Testis (tissue), 3 donors: ENCODE results near the gene OR6X1. TPM values are rescaled to one million over a fixed set of nuclear protein-coding genes. Genes with fewer than 3 reads are reported as not detected.

Source experiments
- DNase-seq: peaks from one replicate; pipeline ENCODE4 v3.0.0-alpha.2; 2019
- H3K27ac ChIP-seq, 2 donors: fragments of 200-600 bp; sonication (generic); one replicate each; pipeline ENCODE4 v1.5.1; 2019
- H3K27me3 ChIP-seq: fragments of 200-600 bp; sonication (generic); one replicate; pipeline ENCODE4 v1.5.1; 2019
- H3K36me3 ChIP-seq: fragments of 200-600 bp; sonication (generic); one replicate; pipeline ENCODE4 v1.5.1; 2017; ENCODE audit warnings: low read depth; ENCODE audit errors: missing control alignments
- H3K4me1 ChIP-seq: fragments of 200-600 bp; sonication (generic); one replicate; pipeline ENCODE4 v1.5.1; 2019
- H3K4me3 ChIP-seq, 2 donors: fragments of 200-600 bp; sonication (generic); one replicate each; pipeline ENCODE4 v1.5.1; 2017 to 2019
- H3K9me3 ChIP-seq: fragments of 200-600 bp; sonication (generic); one replicate; pipeline ENCODE4 v1.5.1; 2017
- POLR2A ChIP-seq: fragments of 450-650 bp; IDR thresholded peaks from one replicate; pipeline ENCODE4 v1.6.1; 2017; ENCODE audit warnings: antibody characterized with exemption, mild to moderate bottlenecking, moderate library complexity
- WGBS, 2 donors: methylation state at CpG; one replicate each; pipeline ENCODE4 v1.1.5; 2018; 5-methylcytosine and 5-hydroxymethylcytosine counted together
- intact Hi-C: fragments of 100-400 bp; cut with DNase I; formaldehyde crosslinking; loops from one replicate; pipeline ENCODE4 v1.15.1; 2023; ENCODE audit warnings: low total_unique reads
- polyA plus RNA-seq: library from polyadenylated mRNA; stranded (reverse); fragments of 350-450 nt; fragmentation: Illumina TruSeq; extraction: RNeasy Lipid Tissue Mini Kit (QIAGEN cat#74804); gene quantifications from one replicate; pipeline ENCODE4 v1.2.3, GENCODE V29; 2014; ENCODE audit warnings: low read depth, low replicate concordance; ENCODE audit not compliant: insufficient read depth
- total RNA-seq, 2 donors: library from RNA; depleted of rRNA; stranded (reverse); fragments of >200 nt; gene quantifications; one replicate each; pipeline ENCODE4 v1.2.3, GENCODE V29; 2016
- TF ChIP-seq, protein P1 (sequence below), 3 experiments: fragments of 450-650 bp in 2 of 3; fragments of 200-600 bp in 1 of 3; sonication (generic) in 1 of 3; IDR thresholded peaks; one replicate each; pipeline ENCODE4 v1.5.1; 2016 to 2019; ENCODE audit warnings: antibody characterized with exemption in 3 of 3, mild to moderate bottlenecking in 2 of 3, moderate library complexity in 1 of 3

The OR6X1 gene
- total and polyA plus RNA-seq, 3 donors from 2014 or later = not detected

DNA sequence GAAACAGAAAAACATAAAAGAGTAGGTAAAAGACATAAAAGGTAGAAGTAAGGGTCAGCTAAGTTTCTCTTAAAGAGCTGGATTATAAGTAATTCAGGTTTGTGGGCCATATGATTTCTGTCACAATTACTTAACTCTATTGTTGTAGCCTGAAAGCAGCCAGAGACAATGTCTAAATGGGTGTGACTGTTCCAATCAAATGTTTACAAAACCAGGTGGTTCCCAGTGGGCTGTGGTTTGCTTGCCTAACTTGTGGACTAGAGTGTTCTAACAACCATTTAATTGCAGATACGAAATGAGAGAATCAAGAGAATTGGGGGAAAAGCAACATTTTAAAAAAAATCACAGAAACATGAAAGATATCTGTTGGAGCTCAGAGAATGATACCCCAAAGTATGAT is 29.2 kb upstream of the OR6X1 start:
- Histone ChIP-seq H3K27ac (no peak overlapping the region), H3K36me3 (peaks cover 3% of the 10 kb centered on the region), H3K4me1 (no peaks in the 10 kb centered on the region), H3K27me3 (no peaks in the 10 kb centered on the region), H3K4me3 (no peak overlapping the region), H3K9me3 (no peaks in the 10 kb centered on the region)
- DNase-seq = no peak
- TF ChIP-seq POLR2A = no peak
- TF ChIP-seq, protein P1, sequence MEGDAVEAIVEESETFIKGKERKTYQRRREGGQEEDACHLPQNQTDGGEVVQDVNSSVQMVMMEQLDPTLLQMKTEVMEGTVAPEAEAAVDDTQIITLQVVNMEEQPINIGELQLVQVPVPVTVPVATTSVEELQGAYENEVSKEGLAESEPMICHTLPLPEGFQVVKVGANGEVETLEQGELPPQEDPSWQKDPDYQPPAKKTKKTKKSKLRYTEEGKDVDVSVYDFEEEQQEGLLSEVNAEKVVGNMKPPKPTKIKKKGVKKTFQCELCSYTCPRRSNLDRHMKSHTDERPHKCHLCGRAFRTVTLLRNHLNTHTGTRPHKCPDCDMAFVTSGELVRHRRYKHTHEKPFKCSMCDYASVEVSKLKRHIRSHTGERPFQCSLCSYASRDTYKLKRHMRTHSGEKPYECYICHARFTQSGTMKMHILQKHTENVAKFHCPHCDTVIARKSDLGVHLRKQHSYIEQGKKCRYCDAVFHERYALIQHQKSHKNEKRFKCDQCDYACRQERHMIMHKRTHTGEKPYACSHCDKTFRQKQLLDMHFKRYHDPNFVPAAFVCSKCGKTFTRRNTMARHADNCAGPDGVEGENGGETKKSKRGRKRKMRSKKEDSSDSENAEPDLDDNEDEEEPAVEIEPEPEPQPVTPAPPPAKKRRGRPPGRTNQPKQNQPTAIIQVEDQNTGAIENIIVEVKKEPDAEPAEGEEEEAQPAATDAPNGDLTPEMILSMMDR (IDR thresholded peaks at IDR 0.05) = no peak
- 92 to 100% methylated on average over 1 of the region's 1 CpG for WGBS, 2 donors
- intact Hi-C loops = no loop called here

DNA sequence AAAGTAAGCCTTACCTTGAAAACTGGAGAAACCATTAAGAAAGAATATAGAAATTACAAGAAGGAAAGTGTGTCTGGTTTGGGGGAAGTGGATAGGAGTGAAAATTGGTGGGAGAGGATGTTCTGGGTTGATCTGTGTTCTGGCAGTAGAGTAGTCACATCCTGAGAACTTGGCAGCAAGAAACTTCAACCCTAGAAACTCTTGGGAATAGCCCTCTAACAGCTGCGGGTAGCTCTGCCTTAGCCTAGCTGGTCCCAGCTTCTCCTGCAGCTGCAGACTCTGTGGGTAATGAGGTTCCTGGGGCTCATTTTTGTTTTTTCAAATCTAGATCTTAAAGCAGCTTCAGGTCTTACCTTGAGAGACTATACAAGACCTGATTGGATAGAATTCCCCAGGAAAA is 24.2 kb upstream of the OR6X1 start:
- Histone ChIP-seq H3K4me1 (no peaks in the 10 kb centered on the region), H3K4me3 (no peak overlapping the region), H3K27me3 (no peaks in the 10 kb centered on the region), H3K27ac (no peak overlapping the region), H3K36me3 (peaks cover 3% of the 10 kb centered on the region), H3K9me3 (no peaks in the 10 kb centered on the region)
- intact Hi-C loops = no loop called here
- TF ChIP-seq, protein P1 (IDR thresholded peaks at IDR 0.05) = no peak
- no peak for TF ChIP-seq POLR2A
- no peak for DNase-seq
- WGBS, 2 donors = 54 to 80% methylated on average over 1 of the region's 1 CpG

DNA sequence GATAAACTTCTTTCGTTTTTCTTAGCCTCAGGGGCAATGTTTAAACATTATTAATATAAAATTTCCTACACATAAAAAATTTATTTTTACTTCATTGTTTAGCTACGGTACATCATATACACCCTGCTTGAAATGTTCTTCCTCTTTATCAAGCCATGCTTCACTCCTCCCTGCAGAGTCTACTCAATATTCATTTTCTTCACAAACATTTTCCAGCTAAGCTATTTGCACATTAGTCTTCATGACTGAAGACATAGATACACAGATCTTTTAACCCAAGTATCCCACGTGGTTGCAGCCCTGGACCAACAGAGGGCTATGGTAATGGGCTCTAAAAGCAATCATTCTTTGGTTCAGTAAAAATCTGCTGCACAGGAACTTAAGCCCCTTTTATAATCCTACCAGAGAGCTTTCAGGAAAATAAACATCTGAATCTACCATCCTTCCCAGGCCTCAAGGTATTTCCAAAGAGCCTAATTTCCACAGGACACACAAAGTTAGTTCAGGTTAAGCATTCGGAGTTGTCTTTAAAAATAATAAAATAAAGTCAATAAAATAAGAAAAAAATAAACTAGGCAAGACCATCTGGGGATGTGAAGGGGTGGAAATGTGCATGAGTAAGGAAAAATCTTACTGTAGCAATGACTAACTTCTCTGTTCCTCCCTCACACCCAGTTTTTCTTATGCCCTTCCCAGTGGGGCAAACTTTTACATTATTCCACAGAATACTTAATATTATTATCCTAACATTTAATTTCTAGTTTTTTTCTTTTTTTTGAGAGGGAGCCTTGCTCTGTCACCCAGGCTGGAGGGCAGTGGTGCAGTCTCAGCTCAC is 21.6 kb upstream of the OR6X1 start:
- H3K9me3 ChIP-seq = no peaks in the 10 kb centered on the region
- no peak overlapping the region for H3K27ac ChIP-seq
- H3K27me3 ChIP-seq = no peaks in the 10 kb centered on the region
- 59 to 64% methylated on average over 4 of the region's 4 CpGs for WGBS, 2 donors
- no peak for DNase-seq
- intact Hi-C loops = no loop called here
- no peak overlapping the region for H3K4me3 ChIP-seq
- TF ChIP-seq, protein P1 (IDR thresholded peaks at IDR 0.05) = no peak
- TF ChIP-seq POLR2A = no peak
- peaks cover 3% of the 10 kb centered on the region for H3K36me3 ChIP-seq
- no peaks in the 10 kb centered on the region for H3K4me1 ChIP-seq

DNA sequence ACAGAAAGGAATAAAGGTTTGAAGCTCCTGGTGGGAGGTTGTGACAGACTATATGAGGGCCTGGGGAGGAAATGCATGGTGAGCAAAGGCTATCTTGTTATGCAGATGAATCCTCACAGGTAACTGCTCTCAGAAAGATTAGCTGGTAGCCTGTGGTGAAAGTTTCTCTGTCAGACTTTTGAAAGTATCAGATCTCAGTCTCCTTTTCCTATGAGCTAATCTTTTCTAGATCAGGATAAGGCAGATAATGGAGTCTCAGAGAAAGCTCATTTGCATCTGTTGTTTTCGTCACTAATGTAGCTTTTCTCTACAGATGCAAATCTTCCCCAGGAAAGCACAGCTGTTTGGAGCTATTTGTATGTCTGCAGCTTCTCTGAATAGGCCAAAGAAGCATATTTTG is 21.0 kb upstream of the OR6X1 start:
- Histone ChIP-seq H3K4me1 (no peaks in the 10 kb centered on the region), H3K27me3 (no peaks in the 10 kb centered on the region), H3K27ac (no peak overlapping the region), H3K9me3 (no peaks in the 10 kb centered on the region), H3K36me3 (peaks cover 3% of the 10 kb centered on the region), H3K4me3 (no peak overlapping the region)
- intact Hi-C loops = no loop called here
- 71 to 74% methylated on average over 1 of the region's 1 CpG for WGBS, 2 donors
- TF ChIP-seq, protein P1 (IDR thresholded peaks at IDR 0.05) = no peak
- TF ChIP-seq POLR2A = no peak
- DNase-seq = no peak

DNA sequence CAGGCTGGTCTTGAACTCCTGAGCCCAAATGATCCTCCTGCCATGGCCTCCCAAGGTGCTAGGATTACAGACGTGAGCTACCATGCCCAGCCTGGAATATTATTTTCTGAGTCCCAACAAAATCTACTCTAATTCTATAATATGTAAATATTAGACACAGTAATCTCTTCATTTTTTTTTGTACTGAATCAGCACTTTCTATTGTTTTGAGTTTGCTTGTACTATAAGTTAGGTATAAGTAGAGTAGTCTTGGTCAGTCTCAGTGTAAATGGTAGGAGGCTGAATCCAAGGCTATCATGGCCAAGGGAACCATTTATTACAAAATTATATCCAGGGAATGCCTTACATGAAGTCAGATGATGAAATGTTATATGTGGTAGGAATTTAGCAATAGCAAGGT is 19.6 kb upstream of the OR6X1 start:
- H3K27ac ChIP-seq = no peak overlapping the region
- no peaks in the 10 kb centered on the region for H3K27me3 ChIP-seq
- no peaks in the 10 kb centered on the region for H3K9me3 ChIP-seq
- TF ChIP-seq, protein P1 (IDR thresholded peaks at IDR 0.05) = no peak
- no peak for TF ChIP-seq POLR2A
- WGBS, 2 donors = 79 to 93% methylated on average over 1 of the region's 1 CpG
- no peak overlapping the region for H3K4me3 ChIP-seq
- intact Hi-C loops = no loop called here
- DNase-seq = no peak
- peaks cover 3% of the 10 kb centered on the region for H3K36me3 ChIP-seq
- H3K4me1 ChIP-seq = no peaks in the 10 kb centered on the region
